ENCODE measurements around the gene AMH.
A peak's percentile ranks its signal among the peaks of the same experiment; 100 is the strongest.

The AMH gene

DNA sequence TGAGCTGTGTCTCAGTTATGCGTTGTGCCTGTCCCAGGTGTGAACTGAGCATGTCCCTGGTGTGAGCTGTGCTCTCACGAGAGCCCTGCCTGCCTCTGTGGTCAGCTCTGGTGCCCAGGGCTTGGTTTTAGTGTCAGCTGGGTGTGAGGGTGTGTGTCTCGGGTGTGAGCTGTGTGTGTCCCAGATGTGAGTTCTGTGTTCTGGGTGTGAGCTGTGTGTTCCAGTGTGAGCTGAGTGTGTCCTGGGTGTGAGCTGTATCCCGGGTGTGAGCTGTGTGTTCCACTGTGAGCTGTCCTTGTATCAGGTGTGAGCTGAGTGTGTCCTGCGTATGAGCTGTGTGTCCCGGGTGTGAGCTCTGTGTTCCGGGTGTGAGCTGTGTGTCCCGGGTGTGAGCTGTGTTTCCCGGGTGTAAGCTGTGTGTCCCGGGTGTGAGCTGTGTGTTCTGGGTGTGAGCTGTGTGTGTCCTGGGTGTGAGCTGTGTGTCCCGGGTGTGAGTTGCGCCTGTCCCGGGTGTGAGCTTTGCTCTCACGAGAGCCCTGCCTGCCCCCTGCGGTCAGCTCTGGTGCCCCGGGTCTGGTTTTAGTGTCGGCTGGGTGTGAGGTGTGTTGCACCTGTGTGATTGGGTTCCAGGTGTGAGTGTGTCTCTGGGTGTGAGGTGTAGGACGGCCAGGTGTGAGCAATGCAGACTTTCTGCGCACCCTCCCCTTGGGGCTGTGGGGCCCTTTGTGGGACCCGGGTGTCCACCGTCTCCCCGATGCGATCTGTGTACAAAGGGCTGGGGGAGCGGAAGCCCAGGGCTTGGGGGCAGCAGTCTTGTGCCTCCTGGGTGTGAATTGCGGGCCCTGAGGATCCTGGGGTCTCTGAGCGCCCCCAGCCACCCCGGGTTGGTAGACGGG is 39.9 kb downstream of the AMH start:
- TF ChIP-seq ZFX (IDR thresholded peaks at IDR 0.05; ENCODE audit: borderline replicate concordance): no peak
- TF ChIP-seq, protein P1, sequence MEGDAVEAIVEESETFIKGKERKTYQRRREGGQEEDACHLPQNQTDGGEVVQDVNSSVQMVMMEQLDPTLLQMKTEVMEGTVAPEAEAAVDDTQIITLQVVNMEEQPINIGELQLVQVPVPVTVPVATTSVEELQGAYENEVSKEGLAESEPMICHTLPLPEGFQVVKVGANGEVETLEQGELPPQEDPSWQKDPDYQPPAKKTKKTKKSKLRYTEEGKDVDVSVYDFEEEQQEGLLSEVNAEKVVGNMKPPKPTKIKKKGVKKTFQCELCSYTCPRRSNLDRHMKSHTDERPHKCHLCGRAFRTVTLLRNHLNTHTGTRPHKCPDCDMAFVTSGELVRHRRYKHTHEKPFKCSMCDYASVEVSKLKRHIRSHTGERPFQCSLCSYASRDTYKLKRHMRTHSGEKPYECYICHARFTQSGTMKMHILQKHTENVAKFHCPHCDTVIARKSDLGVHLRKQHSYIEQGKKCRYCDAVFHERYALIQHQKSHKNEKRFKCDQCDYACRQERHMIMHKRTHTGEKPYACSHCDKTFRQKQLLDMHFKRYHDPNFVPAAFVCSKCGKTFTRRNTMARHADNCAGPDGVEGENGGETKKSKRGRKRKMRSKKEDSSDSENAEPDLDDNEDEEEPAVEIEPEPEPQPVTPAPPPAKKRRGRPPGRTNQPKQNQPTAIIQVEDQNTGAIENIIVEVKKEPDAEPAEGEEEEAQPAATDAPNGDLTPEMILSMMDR (IDR thresholded peaks at IDR 0.05): no peak
- no peak overlapping the region for H3K27ac ChIP-seq

DNA sequence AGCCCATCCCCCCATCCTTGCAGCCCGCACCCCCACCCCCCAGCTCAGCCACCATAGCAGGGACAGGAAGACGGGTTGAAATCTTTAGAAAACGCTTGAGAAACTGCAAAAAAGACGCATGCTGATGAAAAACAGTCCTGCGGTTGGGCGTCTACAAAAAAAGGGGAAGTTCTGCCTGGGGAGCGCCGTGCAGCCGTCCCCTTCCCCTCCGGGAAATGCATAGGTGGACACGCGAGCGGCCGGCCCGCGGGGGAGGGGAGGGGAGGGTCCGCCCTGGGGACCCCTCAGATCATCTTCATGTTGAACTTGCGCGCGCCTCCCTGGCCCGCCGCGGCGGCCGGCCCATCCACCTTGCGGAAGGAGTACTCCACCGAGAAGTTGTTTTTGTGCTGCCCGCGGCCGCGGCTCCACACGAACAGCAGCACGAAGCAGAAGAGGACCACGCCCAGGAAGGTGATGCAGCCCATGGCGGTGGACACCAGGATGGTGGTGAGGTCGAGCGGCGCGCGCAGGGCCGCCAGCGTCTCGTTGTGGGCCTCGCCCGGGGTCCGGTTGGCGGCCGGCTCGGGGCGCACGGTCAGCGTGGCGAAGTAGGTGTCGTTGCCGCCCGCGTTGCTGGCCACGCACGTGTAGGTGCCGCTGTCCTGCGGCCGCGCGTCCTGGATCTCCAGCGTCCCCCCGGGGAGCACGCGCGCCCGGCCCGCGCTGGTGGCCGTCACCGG is 40.8 kb downstream of the AMH start:
- TF ChIP-seq ZFX (IDR thresholded peaks at IDR 0.05; ENCODE audit: borderline replicate concordance): no peak
- TF ChIP-seq, protein P1 (IDR thresholded peaks at IDR 0.05): no peak
- peak overlapping the region; percentile 71 for H3K27ac ChIP-seq

DNA sequence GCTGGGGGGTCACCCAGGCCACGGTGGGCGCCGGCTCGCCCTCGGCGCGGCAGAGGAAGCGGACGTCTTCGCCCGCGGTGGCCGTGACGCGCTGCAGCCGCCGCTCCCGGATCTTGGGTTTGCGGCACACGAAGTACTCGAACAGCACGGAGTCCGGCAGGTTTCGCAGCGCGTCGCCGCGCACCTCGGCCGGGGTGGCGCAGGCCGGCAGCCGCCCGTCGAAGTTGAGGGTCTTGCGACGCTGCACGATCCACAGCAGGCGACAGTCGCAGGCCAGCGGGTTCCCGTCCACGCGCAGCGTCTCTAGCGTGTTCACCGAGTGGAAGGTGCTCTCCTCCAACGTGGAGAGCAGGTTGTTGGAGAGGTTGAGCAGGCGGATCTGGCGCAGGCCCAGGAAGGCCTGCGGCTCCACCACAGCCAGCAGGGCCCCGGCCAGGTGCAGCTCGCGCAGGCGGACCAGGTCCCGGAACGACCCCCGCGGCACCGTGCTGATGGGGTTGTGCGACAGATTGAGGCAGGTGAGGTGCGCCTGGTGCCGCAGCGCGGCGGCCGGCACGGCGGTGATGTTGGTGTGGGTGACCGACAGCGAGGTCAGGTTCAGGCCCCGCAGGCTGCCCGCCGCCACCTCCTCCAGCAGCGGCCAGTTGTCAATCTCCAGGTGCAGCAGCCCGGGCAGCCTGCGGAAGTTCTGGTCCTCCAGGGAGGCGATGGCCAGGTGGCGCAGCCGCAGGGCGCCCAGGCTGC is 41.5 kb downstream of the AMH start:
- TF ChIP-seq, protein P1 (IDR thresholded peaks at IDR 0.05): no peak
- TF ChIP-seq ZFX (IDR thresholded peaks at IDR 0.05; ENCODE audit: borderline replicate concordance): no peak

DNA sequence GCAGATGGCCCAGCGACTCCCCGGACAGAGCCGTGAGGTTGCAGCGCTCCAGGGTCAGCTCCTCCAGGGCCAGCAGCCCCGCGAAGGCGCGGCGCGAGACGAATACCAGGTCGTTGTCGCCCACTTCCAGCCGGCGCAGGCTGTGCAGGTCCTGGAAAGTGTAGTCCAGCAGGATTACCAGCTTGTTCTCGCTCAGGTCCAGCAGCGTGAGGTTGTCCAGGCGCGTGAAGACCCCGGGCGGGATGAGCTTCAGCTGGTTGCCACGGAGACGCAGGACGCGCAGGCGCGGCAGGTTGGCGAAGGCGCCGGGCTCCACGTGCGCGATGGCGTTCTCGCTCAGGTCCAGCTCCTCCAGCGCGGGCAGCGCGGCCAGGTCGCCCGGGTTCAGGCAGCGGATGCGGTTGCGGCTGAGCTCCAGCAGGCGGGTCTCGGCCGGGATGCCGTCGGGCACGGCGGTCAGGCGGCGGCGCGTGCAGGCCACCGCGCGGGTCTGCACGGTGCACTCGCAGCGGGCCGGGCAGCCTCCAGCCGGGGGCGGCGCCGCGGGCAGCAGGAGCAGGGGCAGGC is 42.1 kb downstream of the AMH start:
- TF ChIP-seq, protein P1 (IDR thresholded peaks at IDR 0.05): no peak
- no peak for TF ChIP-seq ZFX (IDR thresholded peaks at IDR 0.05; ENCODE audit: borderline replicate concordance)

More for the DNA sequence above, 41.5 kb downstream of the AMH start:
- H3K27ac ChIP-seq: peak overlapping the region; percentile 71

DNA sequence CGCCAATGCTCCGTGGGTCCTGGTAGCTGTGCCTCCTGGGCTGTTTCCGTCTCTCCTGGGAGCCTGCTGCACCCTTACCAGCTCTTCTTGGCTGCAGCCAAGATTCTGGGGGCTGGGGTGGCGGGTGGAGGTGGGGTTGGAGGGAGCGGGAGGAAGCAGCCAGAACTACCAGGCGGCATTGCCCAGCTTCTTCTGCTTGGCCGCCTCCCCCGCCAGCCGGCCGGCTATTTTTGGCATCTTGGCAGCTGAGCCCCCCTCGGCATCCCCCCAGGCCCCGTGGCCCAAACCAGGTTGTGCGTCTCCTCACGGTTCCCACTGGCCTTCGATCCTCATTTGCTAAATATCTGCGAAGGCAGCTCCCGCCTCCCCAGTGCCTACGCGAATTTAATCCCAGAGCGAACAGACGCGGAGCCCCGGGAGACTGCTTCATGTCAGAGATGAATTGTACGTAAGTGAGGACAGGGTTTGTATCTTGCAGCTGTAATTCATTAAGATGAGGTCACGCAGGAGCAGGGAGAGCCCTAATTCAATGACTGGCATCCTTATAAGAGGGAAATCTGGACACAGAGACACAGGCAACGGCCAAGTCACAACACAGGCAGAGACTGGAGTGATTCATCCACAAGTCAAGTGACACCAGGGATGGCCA is 45.7 kb downstream of the AMH start:
- TF ChIP-seq, protein P1 (IDR thresholded peaks at IDR 0.05): no peak
- TF ChIP-seq ZFX (IDR thresholded peaks at IDR 0.05; ENCODE audit: borderline replicate concordance): no peak
- no peak overlapping the region for H3K27ac ChIP-seq

More for the DNA sequence above, 42.1 kb downstream of the AMH start:
- peak overlapping the region; percentile 71 for H3K27ac ChIP-seq

DNA sequence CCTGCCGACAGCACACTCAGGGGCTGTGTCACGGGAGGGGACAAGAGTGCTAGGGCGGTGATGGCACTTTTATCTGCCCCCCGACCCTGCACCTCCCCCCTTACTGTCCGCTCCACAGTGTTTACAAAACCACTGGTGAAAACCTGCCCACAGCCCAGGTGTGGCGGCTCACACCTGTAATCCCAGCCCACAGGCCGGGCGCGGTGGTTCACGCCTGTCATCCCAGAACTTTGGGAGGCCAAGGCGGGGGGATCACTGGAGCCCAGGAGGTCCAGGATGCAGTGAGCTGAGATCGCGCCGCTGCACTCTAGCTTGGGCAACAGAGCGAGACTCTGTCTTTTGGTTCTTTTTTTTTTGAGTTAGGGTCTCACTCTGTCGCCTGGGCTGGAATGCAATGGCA is 47.0 kb downstream of the AMH start:
- TF ChIP-seq, protein P1 (IDR thresholded peaks at IDR 0.05): no peak
- no peak for TF ChIP-seq ZFX (IDR thresholded peaks at IDR 0.05; ENCODE audit: borderline replicate concordance)
- no peak overlapping the region for H3K27ac ChIP-seq

Data from 22Rv1 (cell line).